DND-41 (cell line): ENCODE results near the gene TSHZ2.
"Not testable (repeated sequence)": the region's sequence is repeated elsewhere in the genome, so short reads cannot be mapped to it uniquely, and the experiment has no call there.

Experiments used
- ATAC-seq: fragments of 200-7000 bp; cut with Tn5 transposase; 3 replicates; pipeline ENCODE4 v1.9.1; 2021; ENCODE audit warnings: low read depth; ENCODE audit not compliant: insufficient read depth
- DNase-seq: peaks from one replicate; pipeline ENCODE4 v3.0.0-alpha.2; 2020
- H2AFZ ChIP-seq: 2 replicates; pipeline ENCODE4 v1.6.0; 2012; ENCODE audit warnings: low read depth, low read length
- H3K27ac ChIP-seq: 2 replicates; pipeline ENCODE4 v1.5.1; 2012; ENCODE audit warnings: low read length, inconsistent platforms
- H3K27me3 ChIP-seq: fragments of 200-600 bp; sonication (generic); 2 replicates; pipeline ENCODE4 v1.6.0; 2012; ENCODE audit warnings: low read length, mild to moderate bottlenecking, inconsistent platforms; ENCODE audit not compliant: insufficient read depth, poor library complexity
- H3K36me3 ChIP-seq: 2 replicates; pipeline ENCODE4 v1.5.1; 2012; ENCODE audit warnings: low read length, inconsistent platforms; ENCODE audit not compliant: insufficient read depth
- H3K4me1 ChIP-seq: 2 replicates; pipeline ENCODE4 v1.5.1; 2012; ENCODE audit warnings: mild to moderate bottlenecking, low read length; ENCODE audit not compliant: insufficient read depth
- H3K4me2 ChIP-seq: 2 replicates; pipeline ENCODE4 v1.6.0; 2012; ENCODE audit warnings: mild to moderate bottlenecking, moderate library complexity, low read length, inconsistent platforms; ENCODE audit not compliant: insufficient read depth
- H3K4me3 ChIP-seq, 2 experiments: fragments of 200-600 bp in 1 of 2; shearing (Covaris generic) in 1 of 2; 2 replicates each; pipeline ENCODE4 v1.5.1; 2012 to 2016; ENCODE audit warnings: inconsistent platforms in 2 of 2, low read length in 2 of 2, mild to moderate bottlenecking in 2 of 2, low read depth in 1 of 2, moderate library complexity in 1 of 2
- H3K79me2 ChIP-seq: 2 replicates; pipeline ENCODE4 v1.6.0; 2012; ENCODE audit warnings: low read length, inconsistent platforms; ENCODE audit not compliant: insufficient read depth
- H3K9ac ChIP-seq: 2 replicates; pipeline ENCODE4 v1.6.0; 2012; ENCODE audit warnings: low read depth, mild to moderate bottlenecking, inconsistent platforms, low read length, moderate library complexity
- H3K9me3 ChIP-seq: 2 replicates; pipeline ENCODE4 v1.5.1; 2012; ENCODE audit warnings: low read length, moderate library complexity, mild to moderate bottlenecking, inconsistent platforms; ENCODE audit not compliant: insufficient read depth, severe bottlenecking
- H4K20me1 ChIP-seq: 2 replicates; pipeline ENCODE4 v1.6.0; 2012; ENCODE audit warnings: low read length; ENCODE audit not compliant: insufficient read depth
- CTCF ChIP-seq: IDR thresholded peaks from 2 replicates; pipeline ENCODE4 v1.5.1; 2012; ENCODE audit warnings: borderline replicate concordance, low read length, moderate library complexity, mild to moderate bottlenecking; ENCODE audit not compliant: poor library complexity, severe bottlenecking; ENCODE audit errors: extremely low read depth
- EZH2 ChIP-seq: IDR thresholded peaks from 3 replicates; pipeline ENCODE4 v1.6.1; 2012; ENCODE audit warnings: borderline replicate concordance, low read depth, mild to moderate bottlenecking, moderate library complexity, low read length, inconsistent platforms; ENCODE audit not compliant: severe bottlenecking

Gene TSHZ2

DNA sequence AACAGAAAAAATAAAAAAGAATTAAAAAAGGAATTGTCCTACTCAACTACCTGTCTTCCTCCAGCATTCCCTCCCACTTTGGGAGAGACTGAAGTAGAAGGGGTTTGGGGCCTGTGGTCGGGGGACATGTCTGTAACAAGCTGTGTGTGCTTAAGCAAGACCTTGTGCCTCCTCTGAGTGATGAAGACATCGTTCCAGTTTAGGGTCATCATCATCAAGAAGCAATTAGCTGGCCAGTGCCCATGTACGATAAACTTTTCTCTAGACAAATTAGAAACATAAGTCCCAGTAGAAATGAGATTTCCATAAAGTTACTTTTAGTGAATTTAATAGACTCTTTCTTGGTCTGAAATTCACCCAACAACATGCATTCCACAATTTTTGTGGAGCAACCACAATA lies 348.5 kb downstream of the TSHZ2 start:
- H3K36me3 ChIP-seq: no peaks in the 10 kb centered on the region
- ATAC-seq (no peak), DNase-seq (no peak)
- H4K20me1 ChIP-seq: no peaks in the 10 kb centered on the region
- TF ChIP-seq EZH2: no peak
- TF ChIP-seq CTCF: no peak
- no peak overlapping the region for H2AFZ ChIP-seq
- H3K9ac ChIP-seq: no peak overlapping the region
- no peaks in the 10 kb centered on the region for H3K4me1 ChIP-seq
- H3K79me2 ChIP-seq: no peaks in the 10 kb centered on the region
- H3K27me3 ChIP-seq: peaks cover 26% of the 10 kb centered on the region
- H3K4me2 ChIP-seq: no peak overlapping the region
- H3K27ac ChIP-seq: no peak overlapping the region
- no peak overlapping the region for H3K4me3 ChIP-seq
- H3K9me3 ChIP-seq: no peaks in the 10 kb centered on the region

DNA sequence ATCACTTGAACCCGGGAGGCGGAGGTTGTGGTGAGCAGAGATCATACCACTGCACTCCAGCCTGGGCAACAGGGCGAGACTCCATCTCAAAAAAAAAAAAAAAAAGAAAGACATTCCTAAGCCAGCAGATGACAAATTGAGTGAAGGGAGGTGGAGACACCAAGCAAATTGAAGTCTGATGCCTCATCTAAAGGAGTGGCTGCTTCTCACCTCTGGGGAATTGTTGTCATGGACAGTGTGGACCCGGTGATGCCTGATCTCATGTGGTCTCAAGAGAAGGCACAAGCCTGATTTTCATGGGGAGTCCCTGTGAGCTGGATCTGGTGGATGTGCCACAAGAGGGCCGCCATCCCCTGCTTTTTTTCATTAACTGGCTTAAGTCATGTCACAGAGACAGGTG lies 349.4 kb downstream of the TSHZ2 start:
- H3K4me1 ChIP-seq: no peaks in the 10 kb centered on the region
- ATAC-seq: no peak
- no peak overlapping the region for H3K27ac ChIP-seq
- H3K9me3 ChIP-seq: no peaks in the 10 kb centered on the region
- H3K9ac ChIP-seq: no peak overlapping the region
- no peak for DNase-seq
- H3K79me2 ChIP-seq: no peaks in the 10 kb centered on the region
- peaks cover 21% of the 10 kb centered on the region for H3K27me3 ChIP-seq
- no peak overlapping the region for H2AFZ ChIP-seq
- H3K36me3 ChIP-seq: no peaks in the 10 kb centered on the region
- no peak for TF ChIP-seq CTCF
- no peak for TF ChIP-seq EZH2
- H4K20me1 ChIP-seq: no peaks in the 10 kb centered on the region
- H3K4me2 ChIP-seq: no peak overlapping the region
- H3K4me3 ChIP-seq: no peak overlapping the region

DNA sequence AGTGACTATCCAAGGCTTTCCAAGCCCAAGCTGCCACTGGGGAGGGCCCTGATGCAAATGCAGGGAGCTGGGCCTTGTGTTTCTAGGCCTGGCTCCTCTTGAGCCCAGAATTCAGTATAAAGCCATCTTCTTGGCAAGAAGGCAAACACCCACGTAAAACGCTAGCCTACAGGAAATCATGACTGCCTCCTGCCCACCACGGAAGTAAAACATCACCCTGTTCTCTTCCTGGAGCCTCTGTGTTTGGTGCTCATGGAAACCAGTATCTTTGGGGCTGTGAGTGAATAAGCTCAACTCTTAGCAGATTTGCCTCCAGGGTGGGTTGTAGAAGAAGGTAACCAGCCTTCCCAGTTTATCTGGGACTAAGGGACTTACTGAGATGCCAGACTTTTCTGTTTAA lies 350.5 kb downstream of the TSHZ2 start:
- Histone ChIP-seq H2AFZ (no peak overlapping the region), H3K36me3 (no peaks in the 10 kb centered on the region), H3K4me1 (no peaks in the 10 kb centered on the region), H3K27ac (no peak overlapping the region), H4K20me1 (no peaks in the 10 kb centered on the region), H3K9ac (no peak overlapping the region), H3K4me3 (no peak overlapping the region), H3K4me2 (no peak overlapping the region), H3K9me3 (no peaks in the 10 kb centered on the region), H3K27me3 (peaks cover 16% of the 10 kb centered on the region), H3K79me2 (no peaks in the 10 kb centered on the region)
- no peak for TF ChIP-seq EZH2
- no peak for TF ChIP-seq CTCF
- DNase-seq (no peak), ATAC-seq (no peak)

- H3K9me3 ChIP-seq, H3K4me2 ChIP-seq, H3K79me2 ChIP-seq, H2AFZ ChIP-seq, H3K9ac ChIP-seq, H3K4me3 ChIP-seq, ATAC-seq, H3K27ac ChIP-seq, H4K20me1 ChIP-seq, H3K4me1 ChIP-seq, DNase-seq, H3K36me3 ChIP-seq: not testable (repeated sequence)
- peaks cover 15% of the 10 kb centered on the region for H3K27me3 ChIP-seq
These were observed 351.3 kb downstream of the TSHZ2 start for GRCh38 chr20:53323460-53323859.
